Fibroblast of lung (primary cell): Measurements from ENCODE around the gene RAPGEF4. TPM values are rescaled to one million over a fixed set of nuclear protein-coding genes. Genes with fewer than 3 reads are reported as not detected.

Experiments
- DNase-seq, 2 donors: peaks; one replicate each; pipeline versions ENCODE4 v3.0.0 to v3.0.0-alpha.2; 2010; ENCODE audit warnings: low read depth in 2 of 2
- H2AFZ ChIP-seq: 2 replicates; pipeline ENCODE4 v1.5.1; 2012; ENCODE audit warnings: low read length, control low read depth, inconsistent platforms
- H3K27ac ChIP-seq: 2 replicates; pipeline ENCODE4 v1.5.1; 2011; ENCODE audit warnings: low read length, control low read depth; ENCODE audit not compliant: insufficient read depth
- H3K27me3 ChIP-seq: 2 replicates; pipeline ENCODE4 v1.5.1; 2011; ENCODE audit warnings: mild to moderate bottlenecking, low read length; ENCODE audit not compliant: control insufficient read depth, insufficient read depth
- H3K36me3 ChIP-seq: 2 replicates; pipeline ENCODE4 v1.5.1; 2011; ENCODE audit warnings: low read length; ENCODE audit not compliant: control insufficient read depth, insufficient read depth
- H3K4me1 ChIP-seq: 2 replicates; pipeline ENCODE4 v1.5.1; 2011; ENCODE audit warnings: low read length; ENCODE audit not compliant: control insufficient read depth, insufficient read depth; ENCODE audit errors: extremely low read depth
- H3K4me2 ChIP-seq: 2 replicates; pipeline ENCODE4 v1.5.1; 2011; ENCODE audit warnings: low read length, control low read depth; ENCODE audit not compliant: insufficient read depth; ENCODE audit errors: extremely low read depth
- H3K4me3 ChIP-seq, 4 experiments: fragments of 200-600 bp in 1 of 4; sonication (generic) in 1 of 4; replicated peaks in 1 of 4; 2 replicates each; pipeline ENCODE4 v1.5.1; 2011 to 2016; ENCODE audit warnings: low read length in 4 of 4, low read depth in 3 of 4, mild to moderate bottlenecking in 3 of 4, control low read depth in 2 of 4, inconsistent platforms in 1 of 4, mixed read lengths in 1 of 4; ENCODE audit not compliant: insufficient read depth in 1 of 4; ENCODE audit errors: control extremely low read depth in 1 of 4
- H3K79me2 ChIP-seq: 2 replicates; pipeline ENCODE4 v1.5.1; 2012; ENCODE audit warnings: mild to moderate bottlenecking, low read length, inconsistent platforms; ENCODE audit not compliant: control insufficient read depth, insufficient read depth
- H3K9ac ChIP-seq: 2 replicates; pipeline ENCODE4 v1.5.1; 2011; ENCODE audit warnings: mild to moderate bottlenecking, low read length, control low read depth; ENCODE audit not compliant: insufficient read depth
- H3K9me3 ChIP-seq: 2 replicates; pipeline ENCODE4 v1.5.1; 2012; ENCODE audit warnings: low read depth, low read length; ENCODE audit not compliant: control insufficient read depth, insufficient read depth
- H4K20me1 ChIP-seq: 2 replicates; pipeline ENCODE4 v1.5.1; 2011; ENCODE audit warnings: low read length; ENCODE audit not compliant: control insufficient read depth, insufficient read depth; ENCODE audit errors: extremely low read depth
- EZH2 ChIP-seq: IDR thresholded peaks from 2 replicates; pipeline ENCODE4 v1.5.1; 2012; ENCODE audit warnings: low read length, control low read depth, mild to moderate bottlenecking; ENCODE audit errors: missing control alignments
- polyA plus RNA-seq, 2 donors: library from polyadenylated mRNA; depleted of rRNA in 1 of 2; stranded (reverse) in 1 of 2; unstranded in 1 of 2; fragments of >200 nt; gene quantifications; 2 replicates each; pipeline ENCODE4 v1.2.1, GENCODE V29; 2011 to 2012; ENCODE audit warnings: missing spikeins in 1 of 2
- total RNA-seq: library from RNA; depleted of rRNA; stranded (reverse); fragments of >200 nt; gene quantifications from 2 replicates; pipeline ENCODE4 v1.2.1, GENCODE V29; 2014
- TF ChIP-seq, protein P1 (sequence below), 2 donors: IDR thresholded peaks in 1 of 2; conservative IDR thresholded peaks in 1 of 2; 1 replicate in 1 of 2; 2 replicates in 1 of 2; pipeline ENCODE4 v1.5.1; 2011 to 2012; ENCODE audit warnings: low read length in 2 of 2, control low read depth in 1 of 2, inconsistent platforms in 1 of 2, low read depth in 1 of 2, mild to moderate bottlenecking in 1 of 2

Gene RAPGEF4
- total and polyA plus RNA-seq, 2 donors (not counting 1 experiment from before 2014, with no cell fraction given), result 0.51 to 3.0 TPM

DNA sequence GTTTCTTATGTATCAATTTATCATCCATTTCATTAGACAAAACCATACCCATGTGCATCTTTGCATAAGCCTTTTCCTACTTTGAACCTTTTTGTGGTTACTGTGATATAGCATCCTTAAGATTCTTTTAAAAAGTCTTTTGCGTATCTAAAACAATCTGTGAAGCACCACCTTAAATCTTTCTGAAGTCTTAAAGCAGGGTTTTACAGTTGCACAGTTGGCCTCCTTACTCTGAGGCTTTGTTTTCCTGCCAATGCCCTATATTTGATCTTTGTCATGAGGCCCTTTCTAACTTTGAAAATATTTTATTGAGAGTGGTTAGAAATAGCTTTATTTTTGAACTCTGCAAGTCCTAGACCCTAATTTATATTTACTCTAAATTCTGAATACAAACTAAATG is 176.6 kb downstream of the RAPGEF4 start:
- Histone ChIP-seq H3K4me3 (no peak overlapping the region), H3K9ac (no peak overlapping the region), H3K36me3 (no peaks in the 10 kb centered on the region), H3K27me3 (no peaks in the 10 kb centered on the region), H2AFZ (no peak overlapping the region), H3K27ac (no peak overlapping the region), H3K4me1 (no peaks in the 10 kb centered on the region), H3K79me2 (no peaks in the 10 kb centered on the region), H3K9me3 (no peaks in the 10 kb centered on the region), H3K4me2 (no peak overlapping the region), H4K20me1 (no peaks in the 10 kb centered on the region)
- no peak for TF ChIP-seq EZH2
- TF ChIP-seq, protein P1, sequence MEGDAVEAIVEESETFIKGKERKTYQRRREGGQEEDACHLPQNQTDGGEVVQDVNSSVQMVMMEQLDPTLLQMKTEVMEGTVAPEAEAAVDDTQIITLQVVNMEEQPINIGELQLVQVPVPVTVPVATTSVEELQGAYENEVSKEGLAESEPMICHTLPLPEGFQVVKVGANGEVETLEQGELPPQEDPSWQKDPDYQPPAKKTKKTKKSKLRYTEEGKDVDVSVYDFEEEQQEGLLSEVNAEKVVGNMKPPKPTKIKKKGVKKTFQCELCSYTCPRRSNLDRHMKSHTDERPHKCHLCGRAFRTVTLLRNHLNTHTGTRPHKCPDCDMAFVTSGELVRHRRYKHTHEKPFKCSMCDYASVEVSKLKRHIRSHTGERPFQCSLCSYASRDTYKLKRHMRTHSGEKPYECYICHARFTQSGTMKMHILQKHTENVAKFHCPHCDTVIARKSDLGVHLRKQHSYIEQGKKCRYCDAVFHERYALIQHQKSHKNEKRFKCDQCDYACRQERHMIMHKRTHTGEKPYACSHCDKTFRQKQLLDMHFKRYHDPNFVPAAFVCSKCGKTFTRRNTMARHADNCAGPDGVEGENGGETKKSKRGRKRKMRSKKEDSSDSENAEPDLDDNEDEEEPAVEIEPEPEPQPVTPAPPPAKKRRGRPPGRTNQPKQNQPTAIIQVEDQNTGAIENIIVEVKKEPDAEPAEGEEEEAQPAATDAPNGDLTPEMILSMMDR (conservative IDR thresholded peaks at IDR 0.05 in 1 of 2, IDR thresholded peaks at IDR 0.05 in 1 of 2; ENCODE audit: low read depth in 1 of 2, low read length in 2 of 2), result no peak
- no peak for DNase-seq

DNA sequence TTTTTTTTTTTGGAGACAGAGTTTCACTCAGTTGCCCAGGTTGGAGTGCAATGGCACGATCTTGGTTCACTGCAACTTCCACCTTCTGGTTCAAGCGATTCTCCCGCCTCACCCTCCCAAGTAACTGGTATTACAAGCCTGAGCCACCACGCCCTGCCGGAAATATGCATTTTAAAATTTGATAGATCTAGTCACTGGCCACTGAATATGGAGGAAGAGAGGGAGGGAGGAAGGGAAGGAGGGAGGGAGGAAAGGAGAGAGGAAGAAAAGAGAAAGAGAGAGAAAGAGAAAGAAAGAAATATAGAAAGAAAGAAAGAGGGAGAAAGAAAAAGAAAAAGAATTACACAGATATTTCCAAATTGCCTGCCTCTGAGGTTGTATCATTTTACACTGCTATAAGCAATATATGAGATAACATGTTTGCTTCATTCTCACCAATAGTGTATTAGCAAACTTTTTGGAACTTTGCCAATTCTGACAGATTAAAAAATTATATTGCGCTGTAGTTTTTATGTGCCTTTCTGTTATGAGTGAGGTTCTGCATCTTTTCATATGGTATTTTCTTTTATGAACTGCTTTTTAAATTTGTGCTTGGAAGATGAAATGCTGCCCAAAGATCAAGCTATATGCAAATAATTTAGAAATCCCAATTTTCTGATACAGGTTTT is 178.8 kb downstream of the RAPGEF4 start:
- TF ChIP-seq, protein P1 (conservative IDR thresholded peaks at IDR 0.05 in 1 of 2, IDR thresholded peaks at IDR 0.05 in 1 of 2; ENCODE audit: low read depth in 1 of 2, low read length in 2 of 2), result no peak
- TF ChIP-seq EZH2, result no peak
- Histone ChIP-seq H3K27me3 (peaks cover 3% of the 10 kb centered on the region), H3K79me2 (no peaks in the 10 kb centered on the region), H3K4me2 (no peak overlapping the region), H3K4me3 (no peak overlapping the region), H2AFZ (no peak overlapping the region), H3K9ac (no peak overlapping the region), H3K9me3 (no peaks in the 10 kb centered on the region), H3K4me1 (no peaks in the 10 kb centered on the region), H3K27ac (no peak overlapping the region), H4K20me1 (no peaks in the 10 kb centered on the region), H3K36me3 (no peaks in the 10 kb centered on the region)
- DNase-seq, result peak in 1 of 2 donors; percentile 17

- H3K36me3 ChIP-seq, result no peaks in the 10 kb centered on the region
- H2AFZ ChIP-seq, result no peak overlapping the region
- TF ChIP-seq EZH2, result no peak
- TF ChIP-seq, protein P1 (conservative IDR thresholded peaks at IDR 0.05 in 1 of 2, IDR thresholded peaks at IDR 0.05 in 1 of 2; ENCODE audit: low read depth in 1 of 2, low read length in 2 of 2), result no peak
- H4K20me1 ChIP-seq, result no peaks in the 10 kb centered on the region
- H3K4me2 ChIP-seq, result no peak overlapping the region
- peak in 1 of 2 donors; percentile 13 for DNase-seq
- H3K9me3 ChIP-seq, result no peaks in the 10 kb centered on the region
- H3K27me3 ChIP-seq, result peaks cover 5% of the 10 kb centered on the region
- no peak overlapping the region for H3K4me3 ChIP-seq
- no peaks in the 10 kb centered on the region for H3K4me1 ChIP-seq
- no peak overlapping the region for H3K9ac ChIP-seq
- H3K27ac ChIP-seq, result no peak overlapping the region
- H3K79me2 ChIP-seq, result no peaks in the 10 kb centered on the region
Observed at GRCh38 chr2:172917716-172918115, 182.1 kb downstream of the RAPGEF4 start.
